GM21576 (cell line): Measurements from ENCODE around the gene DRD4.
"Not testable (repeated sequence)": the region's sequence is repeated elsewhere in the genome, so short reads cannot be mapped to it uniquely, and the experiment has no call there.

Source experiments
- ATAC-seq: cut with Tn5 transposase; IDR thresholded peaks from one replicate; pipeline ENCODE4 v1.9.1; 2021; ENCODE audit warnings: mild to moderate bottlenecking, moderate library complexity; ENCODE audit not compliant: unreplicated experiment

DRD4 gene

GRCh38 chr11:641806-642370 lies 4.8 kb downstream of the DRD4 start:
- no peak for ATAC-seq

- ATAC-seq = no peak
These were observed 6.3 kb downstream of the DRD4 start for GRCh38 chr11:643366-643765.

GRCh38 chr11:643849-644738 lies 7.0 kb downstream of the DRD4 start:
- no peak for ATAC-seq

GRCh38 chr11:645536-645935 lies 8.5 kb downstream of the DRD4 start:
- ATAC-seq = no peak

GRCh38 chr11:646214-646613 lies 9.1 kb downstream of the DRD4 start:
- ATAC-seq = no peak

GRCh38 chr11:647672-648158 lies 10.6 kb downstream of the DRD4 start:
- ATAC-seq = not testable (repeated sequence)

- no peak for ATAC-seq
These were observed 13.4 kb downstream of the DRD4 start for GRCh38 chr11:650482-650881.

GRCh38 chr11:653136-653535 lies 16.1 kb downstream of the DRD4 start:
- ATAC-seq = not testable (repeated sequence)

GRCh38 chr11:653837-654236 lies 16.8 kb downstream of the DRD4 start:
- ATAC-seq = no peak

- not testable (repeated sequence) for ATAC-seq
These were observed 17.4 kb downstream of the DRD4 start for GRCh38 chr11:654444-654843.

- no peak for ATAC-seq
These were observed 18.1 kb downstream of the DRD4 start for GRCh38 chr11:655036-655726.

GRCh38 chr11:656426-656825 lies 19.4 kb downstream of the DRD4 start:
- no peak for ATAC-seq

GRCh38 chr11:656866-657265 lies 19.8 kb downstream of the DRD4 start:
- ATAC-seq = no peak

- no peak for ATAC-seq
These were observed 20.6 kb downstream of the DRD4 start for GRCh38 chr11:657691-658126.

GRCh38 chr11:659532-660085 lies 22.5 kb downstream of the DRD4 start:
- no peak for ATAC-seq

- no peak for ATAC-seq
These were observed 23.2 kb downstream of the DRD4 start for GRCh38 chr11:660281-660680.

- no peak for ATAC-seq
These were observed 23.8 kb downstream of the DRD4 start for GRCh38 chr11:660681-661444.

- ATAC-seq = no peak
These were observed 25.7 kb downstream of the DRD4 start for GRCh38 chr11:662689-663274.

GRCh38 chr11:665062-665703 lies 28.1 kb downstream of the DRD4 start:
- no peak for ATAC-seq
